Ovary (tissue), 3 donors: ENCODE measurements around the gene ATP10D.
"Not testable (repeated sequence)": the region's sequence is repeated elsewhere in the genome, so short reads cannot be mapped to it uniquely, and the experiment has no call there.

Source experiments
- POLR2A ChIP-seq: fragments of 450-650 bp; IDR thresholded peaks from one replicate; pipeline ENCODE4 v1.6.1; 2017; ENCODE audit warnings: antibody characterized with exemption, mild to moderate bottlenecking, moderate library complexity
- TF ChIP-seq, protein P1 (sequence below), 3 donors: fragments of 450-650 bp in 2 of 3; fragments of 200-600 bp in 1 of 3; IDR thresholded peaks; one replicate each; pipeline versions ENCODE4 v1.5.1 to v1.8.0; 2016 to 2022; ENCODE audit warnings: antibody characterized with exemption in 3 of 3, mild to moderate bottlenecking in 1 of 3
- donor health status: DM: no; HTN: no; CAD: no.

DNA sequence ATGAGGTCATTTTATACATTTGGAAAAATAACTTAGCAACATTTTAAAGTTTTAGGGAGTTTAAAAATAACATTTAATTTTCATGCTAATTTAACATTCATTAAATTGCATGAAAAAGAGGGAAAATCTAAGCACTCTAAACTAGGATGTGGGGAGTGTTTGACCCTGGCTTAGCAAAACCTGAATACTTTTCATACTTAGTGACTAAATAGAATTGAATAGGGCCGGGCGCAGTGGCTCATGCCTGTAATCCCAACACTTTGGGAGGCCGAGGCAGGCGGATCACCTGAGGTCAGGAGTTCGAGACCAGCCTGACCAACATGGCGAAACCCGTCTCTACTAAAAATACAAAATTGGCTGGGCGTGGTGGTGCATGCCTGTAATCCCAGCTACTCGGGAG is 1.7 kb downstream of the ATP10D start:
- TF ChIP-seq, protein P1, sequence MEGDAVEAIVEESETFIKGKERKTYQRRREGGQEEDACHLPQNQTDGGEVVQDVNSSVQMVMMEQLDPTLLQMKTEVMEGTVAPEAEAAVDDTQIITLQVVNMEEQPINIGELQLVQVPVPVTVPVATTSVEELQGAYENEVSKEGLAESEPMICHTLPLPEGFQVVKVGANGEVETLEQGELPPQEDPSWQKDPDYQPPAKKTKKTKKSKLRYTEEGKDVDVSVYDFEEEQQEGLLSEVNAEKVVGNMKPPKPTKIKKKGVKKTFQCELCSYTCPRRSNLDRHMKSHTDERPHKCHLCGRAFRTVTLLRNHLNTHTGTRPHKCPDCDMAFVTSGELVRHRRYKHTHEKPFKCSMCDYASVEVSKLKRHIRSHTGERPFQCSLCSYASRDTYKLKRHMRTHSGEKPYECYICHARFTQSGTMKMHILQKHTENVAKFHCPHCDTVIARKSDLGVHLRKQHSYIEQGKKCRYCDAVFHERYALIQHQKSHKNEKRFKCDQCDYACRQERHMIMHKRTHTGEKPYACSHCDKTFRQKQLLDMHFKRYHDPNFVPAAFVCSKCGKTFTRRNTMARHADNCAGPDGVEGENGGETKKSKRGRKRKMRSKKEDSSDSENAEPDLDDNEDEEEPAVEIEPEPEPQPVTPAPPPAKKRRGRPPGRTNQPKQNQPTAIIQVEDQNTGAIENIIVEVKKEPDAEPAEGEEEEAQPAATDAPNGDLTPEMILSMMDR (IDR thresholded peaks at IDR 0.05): not testable (repeated sequence)
- TF ChIP-seq POLR2A: not testable (repeated sequence)
